ENCODE results near the gene TPD52L2. TPM values are rescaled to one million over a fixed set of nuclear protein-coding genes. Genes with fewer than 3 reads are reported as not detected.

Gene TPD52L2
- total RNA-seq, 1 experiment from 2014 or later, result 152 TPM

DNA sequence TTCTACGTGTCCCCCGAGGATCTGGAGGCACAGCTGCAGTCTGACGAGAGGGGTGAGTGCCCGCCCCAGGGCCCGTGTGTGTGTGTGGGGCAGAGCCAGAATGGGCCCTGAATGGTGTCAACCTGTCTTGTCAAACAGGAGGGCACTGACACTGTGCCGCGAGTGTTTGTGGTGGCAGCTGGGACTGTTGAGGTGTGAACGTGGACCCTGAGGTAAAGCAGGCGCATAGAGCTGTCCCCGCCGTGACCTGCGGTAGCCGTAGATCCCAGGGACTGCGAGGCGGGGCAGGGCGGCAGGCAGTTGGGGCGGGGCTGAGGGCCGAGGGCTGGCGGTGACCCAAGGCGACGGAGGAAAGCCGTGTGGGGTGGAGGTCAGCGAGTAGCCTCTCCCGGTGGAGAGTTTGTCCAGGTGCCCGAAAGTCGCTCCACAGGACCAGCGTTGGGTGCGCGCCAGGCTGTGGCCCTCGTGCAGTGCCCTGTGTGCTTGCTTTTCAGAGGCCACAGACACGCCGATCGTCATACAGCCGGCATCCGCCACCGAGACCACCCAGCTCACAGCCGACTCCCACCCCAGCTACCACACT is 66.0 kb downstream of the TPD52L2 start:
- no peak for DNase-seq (ENCODE audit: low read depth)

DNA sequence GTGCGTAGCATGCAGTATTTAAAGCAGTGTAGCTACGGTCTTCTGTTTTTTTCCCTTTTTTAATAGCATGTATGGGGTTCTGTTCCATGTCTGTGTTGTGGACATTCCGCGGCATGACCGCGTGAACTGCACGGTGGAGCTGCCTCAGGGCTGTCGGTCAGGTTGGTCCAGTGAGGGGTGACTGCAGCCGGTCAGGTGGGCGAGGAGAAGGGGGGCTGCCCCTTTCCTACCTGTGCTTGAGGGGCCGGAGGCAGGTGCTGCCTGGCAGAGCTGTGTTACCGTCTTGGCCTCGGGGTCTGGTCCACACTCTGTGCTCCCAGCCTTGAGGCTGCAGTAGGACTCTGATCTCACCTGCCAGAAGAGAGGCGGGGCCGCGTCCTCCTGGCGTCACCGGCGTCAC is 66.7 kb downstream of the TPD52L2 start:
- DNase-seq (ENCODE audit: low read depth), result no peak

DNA sequence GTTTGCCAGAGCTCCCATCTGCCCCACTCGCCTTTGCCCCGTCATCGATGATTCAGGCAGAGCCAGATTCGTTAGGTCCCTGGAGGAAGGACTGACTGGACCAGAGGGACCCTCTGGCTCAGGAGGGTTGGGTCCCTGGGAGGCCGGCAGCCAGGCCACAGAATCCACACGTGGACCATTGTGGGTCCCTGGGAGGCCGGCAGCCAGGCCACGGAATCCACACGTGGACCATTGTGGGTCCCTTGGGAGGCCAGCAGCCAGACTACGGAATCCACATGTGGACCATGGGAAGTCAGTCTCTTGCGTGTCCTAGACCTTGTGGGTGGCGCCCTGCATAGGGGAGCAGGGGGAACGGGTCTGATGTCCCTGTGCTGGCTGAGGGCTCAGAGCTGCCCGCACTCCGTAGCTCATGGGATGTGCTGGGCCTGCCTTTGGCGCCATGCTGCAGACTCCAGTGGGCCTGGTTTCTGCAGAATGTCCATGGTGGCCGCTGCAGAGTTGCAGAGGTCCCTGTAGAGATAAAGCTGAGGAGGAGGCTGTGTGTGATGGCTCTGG is 67.6 kb downstream of the TPD52L2 start:
- DNase-seq (ENCODE audit: low read depth), result no peak

DNA sequence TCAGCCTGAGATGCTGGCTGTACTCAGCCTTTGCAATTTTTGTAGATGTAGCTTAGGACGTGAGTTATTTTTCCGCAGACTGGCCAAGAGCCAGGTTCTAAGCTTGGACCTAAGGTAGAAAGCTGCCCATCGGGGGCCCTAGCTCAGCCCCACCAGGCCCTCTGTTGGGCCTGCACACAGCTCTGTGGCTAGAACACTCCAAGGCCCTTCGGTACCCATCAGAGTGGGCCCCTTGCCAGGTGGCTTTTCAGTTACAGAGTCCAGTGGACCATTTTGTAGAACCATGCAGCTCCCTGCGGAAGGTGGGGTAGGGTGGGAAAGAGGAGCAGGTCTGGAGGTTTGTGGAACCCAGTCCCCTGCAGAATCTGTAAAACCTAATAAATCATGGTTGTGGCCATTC is 68.6 kb downstream of the TPD52L2 start:
- no peak for DNase-seq (ENCODE audit: low read depth)

DNA sequence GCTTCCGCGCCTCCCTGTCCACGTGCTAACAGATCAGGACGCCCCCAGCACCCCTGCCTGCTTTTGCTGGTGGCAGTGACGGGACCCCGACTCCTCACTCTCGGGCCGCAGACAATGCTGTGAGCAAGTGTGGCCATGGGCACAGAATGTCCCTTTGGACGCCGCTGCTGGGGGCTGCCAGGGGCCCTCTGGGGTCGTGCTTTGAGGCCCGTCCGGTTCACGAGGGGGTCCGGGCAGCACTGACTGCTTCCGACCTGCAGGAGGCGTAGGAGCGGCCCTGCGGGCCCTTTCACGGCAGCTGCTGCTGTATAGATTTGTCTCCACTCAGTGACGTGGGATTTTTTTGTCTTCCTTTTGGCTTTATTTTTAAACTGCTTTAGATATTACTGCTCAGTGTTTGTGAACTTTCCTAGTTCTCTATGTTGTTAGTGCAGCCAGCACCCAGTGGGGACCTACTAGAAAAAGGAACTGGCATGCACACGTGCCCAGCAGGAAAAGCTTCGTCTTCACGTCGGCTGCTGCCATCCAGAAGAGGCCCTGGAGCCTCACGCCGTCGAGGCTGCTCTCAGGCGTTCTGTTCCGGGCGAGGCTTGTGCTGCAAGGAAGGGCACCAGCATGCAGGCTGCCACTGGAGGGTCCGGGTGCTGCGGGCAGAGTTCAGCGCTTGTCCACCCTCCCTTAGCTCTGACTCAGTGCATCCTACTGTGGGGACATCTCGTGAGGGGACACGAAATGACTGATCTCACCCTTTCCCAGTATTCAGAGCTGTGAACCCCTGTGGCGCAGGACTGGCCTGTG is 69.4 kb downstream of the TPD52L2 start:
- no peak for DNase-seq (ENCODE audit: low read depth)

DNA sequence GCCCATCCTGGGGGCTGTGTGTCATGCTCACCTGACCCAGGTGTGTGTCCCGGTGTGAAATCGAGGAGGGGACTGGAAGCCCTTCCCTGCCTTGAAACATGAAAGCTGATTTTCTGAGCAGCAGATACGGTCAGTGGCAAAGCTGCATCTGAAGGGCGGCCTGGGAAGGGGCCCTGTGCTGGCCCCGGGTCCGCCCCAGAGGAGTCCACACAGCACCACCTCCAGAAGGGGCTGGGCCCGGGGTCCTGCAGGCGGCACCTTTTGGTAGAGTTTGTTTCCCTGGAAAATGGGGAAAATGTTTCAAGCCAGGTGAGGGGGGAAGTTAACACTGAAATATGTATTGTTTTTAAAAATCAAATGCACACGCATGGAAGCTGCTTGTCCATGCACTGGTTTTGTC is 70.4 kb downstream of the TPD52L2 start:
- DNase-seq (ENCODE audit: low read depth), result no peak

DNA sequence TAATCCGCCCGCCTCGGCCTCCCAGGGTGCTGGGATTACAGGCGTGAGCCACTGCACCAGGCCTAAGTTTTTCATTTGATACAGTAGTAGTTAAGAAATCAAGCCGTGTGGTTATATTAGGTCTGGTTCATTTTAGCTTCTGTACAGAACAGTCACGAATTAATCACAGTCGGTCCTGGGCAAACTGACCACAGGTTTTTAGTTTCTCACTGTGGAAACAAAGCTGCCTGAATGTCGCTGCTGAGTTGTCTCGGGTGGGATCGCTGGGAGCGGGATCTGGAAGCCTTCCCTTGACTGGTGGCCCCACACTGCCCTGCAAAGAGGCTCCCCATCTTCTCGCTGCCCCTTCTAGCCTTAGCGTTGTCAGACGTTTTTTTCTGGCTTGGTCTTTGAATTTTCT is 72.5 kb downstream of the TPD52L2 start:
- DNase-seq (ENCODE audit: low read depth), result no peak

DNA sequence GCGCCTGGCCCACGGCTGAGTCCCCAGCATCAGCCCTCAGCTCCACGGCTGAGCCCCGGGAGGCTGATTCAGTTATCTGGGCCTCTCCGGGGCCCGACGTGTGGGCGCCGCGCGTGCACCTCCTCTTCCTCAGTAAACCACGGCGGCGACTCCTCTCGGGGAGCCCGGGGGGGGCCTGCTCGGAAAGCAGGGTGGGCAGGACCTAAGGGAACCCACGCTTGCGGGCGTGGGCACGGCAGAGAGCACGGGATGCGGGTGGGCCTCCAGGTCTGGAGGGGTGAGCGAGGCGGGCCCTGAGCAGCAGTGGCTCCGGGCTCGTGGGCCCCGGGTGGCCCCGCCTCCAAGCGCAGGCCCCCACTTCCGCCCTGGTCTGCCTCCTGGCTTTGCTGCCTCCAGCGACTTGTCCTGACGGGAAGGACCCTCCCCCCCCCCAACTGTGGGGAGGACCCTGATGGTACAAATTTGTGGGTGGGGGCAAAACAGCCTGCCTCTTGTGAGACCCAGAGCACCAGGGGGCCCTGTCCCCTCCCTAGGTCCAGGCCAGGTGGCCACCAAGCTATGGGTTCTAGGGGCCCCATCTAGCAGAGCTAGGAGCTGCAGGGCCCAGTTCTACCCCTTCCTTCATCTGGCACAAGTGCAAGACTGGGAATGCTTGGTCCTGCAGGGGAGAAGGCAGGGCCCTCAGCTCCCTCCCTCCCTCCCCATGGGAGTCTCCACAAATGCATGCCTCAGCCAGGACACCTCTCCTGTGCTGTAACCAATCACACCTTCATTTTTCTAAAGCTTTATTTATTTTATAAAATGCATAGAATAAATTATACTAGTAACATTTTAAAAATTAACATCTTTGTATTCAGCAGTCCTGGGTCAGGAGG is 74.2 kb downstream of the TPD52L2 start:
- DNase-seq (ENCODE audit: low read depth), result no peak

DNA sequence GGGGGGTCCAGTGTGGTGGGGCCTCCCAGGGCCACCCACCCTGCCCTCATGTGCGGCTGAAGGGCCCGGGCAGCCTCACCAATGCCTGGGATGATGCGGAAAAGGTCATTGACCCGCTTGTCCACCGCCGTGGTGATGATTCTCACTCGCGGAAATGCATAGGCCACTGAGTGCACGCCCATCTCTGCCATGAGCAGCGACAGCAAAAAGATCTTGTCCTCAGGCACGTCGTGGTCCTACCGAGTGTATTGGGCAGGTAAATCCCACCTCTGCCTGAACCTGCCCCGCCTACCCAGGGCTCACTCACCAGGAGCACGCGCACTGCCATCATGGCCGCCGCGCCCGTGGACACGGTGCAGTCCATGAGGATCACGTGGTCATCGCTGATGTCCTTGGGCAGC is 75.0 kb downstream of the TPD52L2 start:
- no peak for DNase-seq (ENCODE audit: low read depth)

DNA sequence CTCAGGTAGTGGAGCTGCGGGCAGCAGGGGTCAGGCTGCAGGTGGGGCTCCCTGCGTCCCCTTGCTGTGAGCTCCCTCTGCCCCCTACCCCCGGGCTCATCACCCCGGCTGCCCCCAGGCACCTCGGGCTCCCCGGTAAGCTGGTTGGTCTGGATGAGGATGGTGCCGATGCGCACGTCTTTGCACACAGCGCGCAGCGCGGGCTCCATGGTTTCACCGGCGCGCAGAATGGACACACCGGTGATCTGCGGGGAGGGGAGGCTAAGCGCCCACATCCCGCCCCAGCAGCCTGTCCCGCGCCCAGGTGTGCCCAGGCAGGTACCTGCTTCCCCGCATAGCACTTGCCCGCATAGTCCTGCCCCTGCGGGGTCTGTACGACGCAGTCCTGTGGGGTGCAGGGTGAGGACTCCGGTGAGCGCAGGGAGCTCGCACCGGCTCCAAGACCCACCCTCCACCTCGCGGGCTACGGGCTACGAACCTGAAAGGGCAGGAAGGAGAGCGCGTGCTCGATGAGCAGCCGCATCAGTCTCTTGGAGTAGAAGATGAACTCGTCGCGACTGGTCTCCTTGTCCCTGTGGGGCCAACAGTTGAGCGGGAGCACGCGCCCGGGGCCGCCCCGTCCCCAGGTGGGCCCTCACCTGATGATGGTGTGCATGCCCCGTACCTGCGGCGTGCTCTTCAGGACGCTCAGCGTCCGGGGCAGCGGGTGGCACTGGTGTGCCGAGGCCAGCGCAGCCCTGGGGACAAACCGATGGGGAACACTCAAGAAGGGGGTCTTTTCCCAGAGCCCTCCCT is 75.6 kb downstream of the TPD52L2 start:
- DNase-seq (ENCODE audit: low read depth), result no peak

Other genes with a start within 250 kb of the TPD52L2 start
- 9.6 and 19.6 TPM in 2 replicates for gene GMEB2, start 238.2 kb upstream of the TPD52L2 start, total RNA-seq (2014; rRNA removed; shearing (Covaris generic))
- gene STMN3, start 211.8 kb upstream of the TPD52L2 start, total RNA-seq (2014; rRNA removed; shearing (Covaris generic)), result 0.89 and 2.6 TPM in 2 replicates
- gene RTEL1, start 207.0 kb upstream of the TPD52L2 start, total RNA-seq (2014; rRNA removed; shearing (Covaris generic)), result 4.0 and 9.9 TPM in 2 replicates
- gene TNFRSF6B, start 168.6 kb upstream of the TPD52L2 start, total RNA-seq (2014; rRNA removed; shearing (Covaris generic)), result 1.9 TPM in 1 of 2 replicates, not detected in the other
- gene ARFRP1, start 157.3 kb upstream of the TPD52L2 start, total RNA-seq (2014; rRNA removed; shearing (Covaris generic)), result 29.1 and 56.3 TPM in 2 replicates
- 24.2 and 25.7 TPM in 2 replicates for gene ZGPAT, start 157.2 kb upstream of the TPD52L2 start, total RNA-seq (2014; rRNA removed; shearing (Covaris generic))
- 0.12 and 4.4 TPM in 2 replicates for gene LIME1, start 128.6 kb upstream of the TPD52L2 start, total RNA-seq (2014; rRNA removed; shearing (Covaris generic))
- gene SLC2A4RG, start 125.5 kb upstream of the TPD52L2 start, total RNA-seq (2014; rRNA removed; shearing (Covaris generic)), result 36.9 and 59.3 TPM in 2 replicates
- gene ZBTB46, start 34.0 kb upstream of the TPD52L2 start, total RNA-seq (2014; rRNA removed; shearing (Covaris generic)), result 2.5 and 3.1 TPM in 2 replicates
- not detected in 2 replicates for gene ABHD16B, start 3.8 kb upstream of the TPD52L2 start, total RNA-seq (2014; rRNA removed; shearing (Covaris generic))
- gene DNAJC5, start 29.9 kb downstream of the TPD52L2 start, total RNA-seq (2014; rRNA removed; shearing (Covaris generic)), result 37.9 and 68.7 TPM in 2 replicates
- 23.9 and 32.2 TPM in 2 replicates for gene UCKL1, start 91.1 kb downstream of the TPD52L2 start, total RNA-seq (2014; rRNA removed; shearing (Covaris generic))
- 7.7 and 17.7 TPM in 2 replicates for gene ZNF512B, start 104.7 kb downstream of the TPD52L2 start, total RNA-seq (2014; rRNA removed; shearing (Covaris generic))
- gene SAMD10, start 114.4 kb downstream of the TPD52L2 start, total RNA-seq (2014; rRNA removed; shearing (Covaris generic)), result 0.42 and 1.2 TPM in 2 replicates
- gene PRPF6, start 115.9 kb downstream of the TPD52L2 start, total RNA-seq (2014; rRNA removed; shearing (Covaris generic)), result 77.2 and 106 TPM in 2 replicates
- 0.02 TPM in 2 replicates for gene C20orf204, start 170.9 kb downstream of the TPD52L2 start, total RNA-seq (2014; rRNA removed; shearing (Covaris generic))
- gene SOX18, start 184.4 kb downstream of the TPD52L2 start, total RNA-seq (2014; rRNA removed; shearing (Covaris generic)), result not detected in 2 replicates
- 21.1 and 28.7 TPM in 2 replicates for gene TCEA2, start 197.9 kb downstream of the TPD52L2 start, total RNA-seq (2014; rRNA removed; shearing (Covaris generic))
- 23.7 and 33.6 TPM in 2 replicates for gene RGS19, start 214.2 kb downstream of the TPD52L2 start, total RNA-seq (2014; rRNA removed; shearing (Covaris generic))
- gene OPRL1, start 214.8 kb downstream of the TPD52L2 start, total RNA-seq (2014; rRNA removed; shearing (Covaris generic)), result 0.59 TPM in 1 of 2 replicates, not detected in the other
- gene LKAAEAR1, start 219.1 kb downstream of the TPD52L2 start, total RNA-seq (2014; rRNA removed; shearing (Covaris generic)), result not detected in 2 replicates
- not detected in 2 replicates for gene NPBWR2, start 242.3 kb downstream of the TPD52L2 start, total RNA-seq (2014; rRNA removed; shearing (Covaris generic))